Measurements from ENCODE around the gene FAM53C. TPM values are rescaled to one million over a fixed set of nuclear protein-coding genes. Genes with fewer than 3 reads are reported as not detected.

Gene FAM53C
- total and polyA plus RNA-seq, 2 donors (not counting 3 experiments of a cell fraction or from before 2014, with no cell fraction given): 37.4 to 37.9 TPM

GRCh38 chr5:138351517-138351916 lies 13.5 kb downstream of the FAM53C start:
- Histone ChIP-seq H4K20me1 (replicated peaks; ENCODE audit: control insufficient read depth, extremely low read depth, insufficient read depth, low read length) (no peaks in the 10 kb centered on the region), H3K9me1 (replicated peaks; ENCODE audit: control insufficient read depth, extremely low read depth, insufficient read depth, low read length) (no peaks in the 10 kb centered on the region), H3K27me3 (ENCODE audit: control insufficient read depth in 2 of 2, insufficient read depth in 2 of 2, low read length in 2 of 2) (no peaks in the 10 kb centered on the region), H3K9me3 (replicated peaks; ENCODE audit: control insufficient read depth, insufficient read depth, low read length) (no peaks in the 10 kb centered on the region), H3K9ac (replicated peaks; ENCODE audit: extremely low read depth, insufficient read depth, low read length) (no peak overlapping the region), H3K27ac (ENCODE audit: insufficient read depth, low read depth, low read length) (no peak overlapping the region), H3K4me1 (ENCODE audit: control insufficient read depth, extremely low read depth, insufficient read depth, low read length) (peaks cover 14% of the 10 kb centered on the region), H3K4me3 (replicated peaks in 1 of 3; ENCODE audit: insufficient read depth in 1 of 3, low read depth in 1 of 3, low read length in 3 of 3) (no peak overlapping the region), H2AFZ (ENCODE audit: low read depth, low read length) (no peak overlapping the region), H3K4me2 (ENCODE audit: insufficient read depth, low read length) (no peak overlapping the region), H3K79me2 (ENCODE audit: control insufficient read depth, insufficient read depth, low read length) (peaks cover 35% of the 10 kb centered on the region), H3K36me3 (ENCODE audit: control insufficient read depth in 2 of 2, extremely low read depth in 1 of 2, insufficient read depth in 2 of 2, low read length in 2 of 2) (peaks cover 7 to 23% of the 10 kb centered on the region in 2 experiments)
- ChIA-PET CTCF (interaction anchor here (1.1 to 5.7 kb wide), 6 partner anchors 10 to 191 kb away, joined by 3 to 71 read pairs (median 16); partner anchors contain the start of genes CDC23, CDC25C, ETF1 and FAM53C), POLR2A (interaction anchor here (4.4 kb wide), 1 partner anchor 12 kb away, joined by 58 read pairs; the partner anchor contains the start of gene FAM53C)
- FAIRE-seq (no peak), DNase-seq (ENCODE audit: low read depth, low spot score) (no peak)
- no peak for TF ChIP-seq JUN (IDR thresholded peaks at IDR 0.05; ENCODE audit: borderline replicate concordance, insufficient read depth, insufficient read length, low read depth)
- no peak for TF ChIP-seq FOS (IDR thresholded peaks at IDR 0.05; ENCODE audit: borderline replicate concordance, insufficient read depth, low read length)
- TF ChIP-seq POLR2A (IDR thresholded peaks at IDR 0.05; ENCODE audit: low read depth, low read length): no peak
- no peak for TF ChIP-seq GATA2 (IDR thresholded peaks at IDR 0.05; ENCODE audit: insufficient read depth, insufficient read length, low read depth, low read length)
- no peak for TF ChIP-seq MYC (IDR thresholded peaks at IDR 0.05; ENCODE audit: low read depth, low read length)
- no peak for TF ChIP-seq EZH2 (IDR thresholded peaks at IDR 0.05; ENCODE audit: borderline replicate concordance, low read depth, low read length, severe bottlenecking)
- TF ChIP-seq POLR2AphosphoS5 (IDR thresholded peaks at IDR 0.05; ENCODE audit: insufficient read depth, low read depth, low read length): no peak
- TF ChIP-seq CTCF (IDR thresholded peaks at IDR 0.05; ENCODE audit: extremely low read depth in 1 of 2, insufficient read depth in 1 of 2, low read depth in 1 of 2, low read length in 2 of 2): no peak
- TF ChIP-seq MAX (IDR thresholded peaks at IDR 0.05; ENCODE audit: insufficient read depth, insufficient read length): no peak
- intact Hi-C loops (cut with micrococcal nuclease): loop anchor here (5.0 kb wide), 3 partner anchors 129 to 681 kb away; no protein-coding TSS in a partner anchor
- dilution Hi-C loops (cut with MboI; ENCODE audit: extremely low pct_ligation_motif_present, low sequenced_read_pairs): no loop called here
- no TSS peak for BruUV-seq (replicated peaks)
